AML-193 (cell line): ENCODE measurements around the gene FIBCD1.
A peak's percentile ranks its signal among the peaks of the same experiment; 100 is the strongest.

Experiments
- DNase-seq, 2 experiments: peaks; one replicate each; lab custom pipeline; 2025; lab: John Stamatoyannopoulos, UW

FIBCD1 gene, protein sequence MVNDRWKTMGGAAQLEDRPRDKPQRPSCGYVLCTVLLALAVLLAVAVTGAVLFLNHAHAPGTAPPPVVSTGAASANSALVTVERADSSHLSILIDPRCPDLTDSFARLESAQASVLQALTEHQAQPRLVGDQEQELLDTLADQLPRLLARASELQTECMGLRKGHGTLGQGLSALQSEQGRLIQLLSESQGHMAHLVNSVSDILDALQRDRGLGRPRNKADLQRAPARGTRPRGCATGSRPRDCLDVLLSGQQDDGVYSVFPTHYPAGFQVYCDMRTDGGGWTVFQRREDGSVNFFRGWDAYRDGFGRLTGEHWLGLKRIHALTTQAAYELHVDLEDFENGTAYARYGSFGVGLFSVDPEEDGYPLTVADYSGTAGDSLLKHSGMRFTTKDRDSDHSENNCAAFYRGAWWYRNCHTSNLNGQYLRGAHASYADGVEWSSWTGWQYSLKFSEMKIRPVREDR

DNA sequence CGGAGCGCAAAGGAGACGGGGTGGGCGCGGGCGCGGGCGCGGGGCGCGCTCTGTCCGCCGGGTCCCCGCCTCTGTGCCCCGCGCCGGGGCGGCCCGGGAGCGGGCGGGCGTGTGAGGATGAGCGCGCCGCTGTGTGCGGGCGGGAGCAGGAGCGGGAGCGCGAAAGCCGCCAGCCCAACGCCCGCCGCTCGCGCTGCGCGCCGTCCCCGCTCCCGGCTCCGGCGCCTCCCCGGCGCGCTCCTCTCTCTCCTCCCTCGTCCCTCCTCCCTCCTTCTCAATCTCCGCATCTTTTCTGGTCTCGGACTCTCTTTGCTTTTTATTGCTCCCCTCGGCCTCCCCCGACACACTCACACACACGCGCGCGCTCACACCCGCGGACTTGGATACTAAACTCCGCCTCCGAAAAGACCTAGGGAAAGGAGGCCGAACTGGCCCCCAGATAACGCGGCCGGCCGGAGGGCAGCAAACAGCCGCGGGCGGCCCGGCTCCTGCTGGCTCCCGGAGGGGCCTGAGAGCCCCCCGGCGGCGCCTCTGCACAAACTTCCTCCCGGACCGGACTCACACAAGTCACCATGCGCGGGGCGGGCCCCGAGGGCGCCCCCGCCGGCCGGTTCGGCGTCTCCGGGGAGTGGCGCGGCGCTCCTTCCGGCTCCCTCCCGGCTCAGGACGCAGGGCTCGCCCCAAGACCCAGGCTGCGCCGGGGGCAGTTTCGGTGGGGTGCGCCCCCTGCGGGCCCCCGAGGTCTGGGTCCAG, at the start of gene FIBCD1:
Gene FIBCD1, minus strand, starts transcription at position 596 of the 753 bp plus-strand sequence. CDS start 640 bp downstream, outside the sequence.
- no peak for DNase-seq

DNA sequence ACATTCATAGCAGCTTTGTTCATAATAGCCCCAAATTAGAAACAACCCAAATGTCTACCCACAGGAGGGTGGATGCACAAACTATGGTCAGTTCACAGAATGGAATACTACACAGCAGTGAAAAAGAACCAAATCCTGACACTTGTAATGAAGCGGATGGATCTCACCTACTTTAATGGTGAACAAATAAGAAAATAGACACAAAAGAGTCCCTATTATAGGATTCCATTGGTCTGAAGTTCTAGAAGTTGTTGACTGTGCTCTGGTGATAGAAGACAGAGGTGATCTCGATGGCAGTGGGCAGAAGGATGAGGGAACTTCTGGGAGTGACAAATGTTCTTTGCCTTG, 49.3 kb upstream of the FIBCD1 start:
- no peak for DNase-seq

DNA sequence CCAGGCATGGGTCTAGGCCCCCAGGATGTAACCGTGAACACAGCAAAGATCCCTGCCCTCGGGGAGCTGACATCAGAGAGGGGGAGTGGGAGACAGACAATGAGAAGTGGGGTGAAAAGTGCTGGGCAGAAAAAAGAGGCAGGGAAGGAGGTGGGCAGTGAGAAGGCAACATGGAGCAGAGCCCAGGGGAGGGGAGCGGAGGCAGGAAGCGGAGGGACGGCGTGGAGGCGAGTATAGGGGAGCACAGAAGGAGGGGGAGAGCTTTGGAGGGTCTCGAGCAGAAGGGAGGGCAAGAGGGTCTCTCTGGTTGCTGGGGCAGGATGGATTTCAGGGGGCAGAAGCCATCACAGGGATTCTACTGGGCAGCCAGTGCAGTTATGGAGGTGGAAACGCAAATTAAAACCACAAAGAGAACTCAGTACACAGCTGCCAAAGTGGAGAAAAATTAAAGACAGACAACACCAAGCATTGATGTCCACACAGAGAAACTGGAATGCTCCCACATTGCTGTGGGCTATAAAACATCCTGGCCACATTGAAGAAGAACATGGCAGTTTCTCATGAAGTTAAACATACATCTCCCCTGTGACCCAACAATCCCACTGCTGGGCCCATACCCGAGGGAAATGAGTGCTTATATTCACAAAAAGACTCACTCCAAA, 48.8 kb upstream of the FIBCD1 start:
- DNase-seq = no peak

DNA sequence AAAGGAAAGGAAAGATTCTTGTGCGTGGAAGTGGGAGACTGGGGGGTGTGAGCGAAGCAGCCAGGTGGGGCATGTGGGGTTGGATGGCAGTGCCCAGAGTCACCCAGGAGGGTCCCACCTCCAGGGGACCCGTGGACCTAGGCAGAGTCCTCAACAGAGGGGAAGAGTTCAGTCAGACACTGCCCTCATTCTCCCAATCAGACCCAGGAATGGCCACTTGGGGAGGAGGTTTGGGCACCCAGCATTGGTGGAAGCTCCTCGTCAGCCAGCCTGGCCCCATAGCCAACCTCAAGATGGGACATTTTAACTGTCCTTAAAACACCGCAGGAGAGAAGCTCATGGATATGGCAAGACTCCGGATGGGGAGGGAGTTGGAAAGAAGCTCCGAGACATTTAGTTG, 48.0 kb upstream of the FIBCD1 start:
- DNase-seq = no peak

DNA sequence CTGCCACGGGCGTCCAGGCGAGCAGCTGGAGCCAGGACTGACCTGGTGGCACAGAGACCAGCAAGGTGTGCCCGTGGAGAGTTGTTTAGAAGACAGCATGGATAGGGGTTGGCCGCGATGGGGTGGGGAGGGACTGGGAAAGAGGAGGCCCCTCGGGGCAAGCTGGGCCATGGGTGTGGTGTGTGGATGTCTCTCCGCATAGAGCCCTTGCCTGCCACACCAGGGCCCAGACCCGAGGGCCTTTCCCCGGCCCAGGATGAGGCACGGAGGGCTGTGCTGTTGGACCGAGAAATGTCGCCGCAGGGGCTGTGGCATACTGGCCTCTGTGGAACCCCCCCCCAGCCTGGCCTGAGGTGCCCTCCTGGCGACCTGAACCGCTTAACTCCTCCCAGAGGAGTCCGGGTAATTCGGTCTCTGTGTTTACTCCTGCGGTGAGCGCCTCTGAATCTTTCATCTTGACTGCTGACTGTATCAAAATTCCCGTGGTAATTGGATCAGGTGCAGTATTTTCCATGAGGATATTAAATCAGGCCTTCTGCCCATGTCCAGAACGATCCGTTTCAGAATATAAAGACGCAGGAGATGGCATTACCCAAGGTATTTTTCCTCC, 47.4 kb upstream of the FIBCD1 start:
- DNase-seq = no peak

DNA sequence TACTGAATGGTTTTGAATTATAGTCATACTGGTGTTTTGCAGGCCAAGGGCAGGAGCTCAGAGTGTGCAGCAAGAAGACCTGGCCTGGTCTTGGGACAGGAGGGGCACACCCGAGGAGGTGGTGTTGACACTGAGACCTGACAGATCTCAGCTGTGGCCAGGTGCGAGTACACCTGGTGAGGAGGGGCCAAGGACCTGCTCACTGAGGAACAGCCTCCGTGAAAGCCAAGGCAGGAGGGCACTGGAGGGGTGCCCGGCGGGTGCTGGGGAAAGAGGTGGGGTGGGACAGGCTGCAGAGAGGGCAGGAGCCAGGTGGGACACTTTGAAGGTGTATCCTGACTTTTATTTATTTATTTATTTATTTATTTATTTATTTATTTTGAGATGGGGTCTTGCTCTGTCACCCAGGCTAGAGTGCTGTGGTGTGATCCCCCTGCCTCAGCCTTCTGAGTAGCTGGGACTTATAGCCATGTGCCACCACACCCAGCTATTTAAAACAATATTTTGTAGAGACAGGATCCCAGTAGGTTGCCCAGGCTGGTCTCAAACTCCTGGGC, 46.6 kb upstream of the FIBCD1 start:
- no peak for DNase-seq

DNA sequence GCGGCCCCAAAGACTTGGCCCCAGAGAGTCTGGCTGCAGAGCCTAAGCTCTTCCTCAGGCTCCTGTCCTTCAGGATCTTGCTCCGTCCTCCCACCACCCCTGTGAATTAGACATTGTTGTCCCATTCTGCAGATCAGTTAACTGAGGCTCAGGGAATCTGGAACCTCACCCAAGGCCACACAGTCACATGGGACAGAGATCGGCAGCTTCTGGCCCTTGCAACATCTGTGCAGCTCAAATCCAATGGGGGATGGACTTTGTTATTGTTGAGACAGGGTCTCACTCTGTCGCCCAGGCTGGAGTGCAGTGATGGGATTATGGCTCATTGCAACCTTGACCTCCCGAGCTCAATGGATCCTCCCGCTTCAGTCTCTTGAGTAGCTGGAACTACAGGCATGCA, 46.0 kb upstream of the FIBCD1 start:
- no peak for DNase-seq

DNA sequence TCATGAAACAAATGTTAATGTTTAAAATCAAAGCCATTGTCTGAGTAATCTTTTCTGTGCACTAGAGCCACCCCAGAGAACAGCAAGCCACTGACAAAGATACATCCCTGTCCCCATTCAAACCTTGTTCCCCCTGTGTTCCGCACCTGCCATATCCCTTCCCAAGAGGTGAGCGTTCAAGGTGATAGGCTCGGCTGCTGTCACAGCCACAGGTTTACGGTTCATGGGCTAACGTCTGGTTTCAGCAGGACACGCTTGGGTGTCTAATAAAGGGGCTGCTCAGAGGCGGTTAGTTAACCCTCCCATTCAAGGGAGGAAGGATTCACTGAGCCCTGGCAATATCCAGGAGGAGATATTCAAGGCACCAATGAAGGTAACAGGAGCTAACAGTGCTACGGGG, 45.5 kb upstream of the FIBCD1 start:
- DNase-seq = no peak

DNA sequence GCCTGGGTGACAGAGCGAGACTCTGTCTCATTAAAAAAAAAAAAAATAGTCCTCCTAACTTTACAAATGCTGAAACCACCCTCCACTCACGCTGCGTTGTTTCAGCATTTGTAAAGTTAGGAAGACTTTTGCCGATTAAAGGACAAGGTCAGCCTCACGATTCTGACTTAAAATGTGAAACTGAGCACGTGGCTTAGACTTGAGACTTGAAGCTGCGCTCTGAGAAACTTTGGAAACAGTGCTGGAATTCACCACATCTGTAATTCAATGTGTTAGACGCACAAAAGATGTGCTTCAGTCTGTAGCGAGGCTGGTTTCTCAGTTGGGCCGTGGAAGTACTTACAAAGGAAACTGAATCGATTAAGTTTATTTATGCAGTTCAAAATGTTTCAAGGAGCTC, 44.9 kb upstream of the FIBCD1 start:
- no peak for DNase-seq

DNA sequence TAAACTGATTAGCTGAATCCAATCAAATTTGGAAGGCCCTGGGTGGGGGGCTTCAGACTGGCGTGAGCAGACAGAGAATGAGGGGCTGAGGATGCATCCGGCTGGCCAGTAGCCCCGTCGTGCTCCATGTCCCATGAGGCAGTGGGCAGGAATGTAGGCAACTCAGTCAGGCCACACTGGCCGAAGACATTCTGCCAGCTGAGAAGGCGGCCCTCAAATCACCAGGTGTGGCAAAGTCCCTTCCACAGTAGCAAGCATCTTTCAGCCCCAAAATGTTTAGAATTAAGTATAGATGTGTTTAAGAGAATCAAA, 44.3 kb upstream of the FIBCD1 start:
- no peak for DNase-seq

DNA sequence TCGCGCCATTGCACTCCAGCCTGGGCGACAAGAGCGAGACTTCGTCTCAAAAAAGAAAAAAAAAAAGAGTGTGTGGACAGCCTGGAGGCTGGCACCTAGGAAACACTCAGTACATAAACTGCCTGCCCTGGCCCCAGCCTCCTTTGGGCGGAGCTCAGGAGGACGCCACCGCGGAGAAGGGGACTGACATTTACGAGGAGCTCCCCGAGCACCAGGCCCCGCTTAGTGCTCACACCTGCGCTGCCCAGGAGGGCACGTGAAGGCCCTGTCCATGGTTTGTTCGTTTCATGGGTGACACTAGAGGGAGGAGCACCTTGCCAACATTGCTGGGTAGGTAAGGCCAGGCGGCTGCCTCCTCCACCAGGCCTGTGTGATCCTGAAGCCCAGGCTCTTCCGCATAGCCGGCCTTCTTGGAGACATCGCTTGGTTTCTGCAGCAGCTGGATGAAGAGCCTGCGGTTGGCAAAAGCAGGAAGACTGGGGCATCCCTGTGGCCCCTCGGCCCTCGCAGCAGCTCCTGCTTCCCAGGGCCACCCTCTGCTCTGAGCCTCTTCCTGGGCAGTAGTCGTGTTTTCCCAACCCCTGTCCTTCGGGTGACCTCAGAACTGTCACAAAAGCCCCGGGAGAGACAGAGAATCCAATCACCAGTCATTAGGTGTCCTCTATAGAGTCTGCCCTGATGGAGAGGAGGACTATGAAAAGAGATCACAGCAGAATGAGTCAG, 43.8 kb upstream of the FIBCD1 start:
- no peak for DNase-seq

DNA sequence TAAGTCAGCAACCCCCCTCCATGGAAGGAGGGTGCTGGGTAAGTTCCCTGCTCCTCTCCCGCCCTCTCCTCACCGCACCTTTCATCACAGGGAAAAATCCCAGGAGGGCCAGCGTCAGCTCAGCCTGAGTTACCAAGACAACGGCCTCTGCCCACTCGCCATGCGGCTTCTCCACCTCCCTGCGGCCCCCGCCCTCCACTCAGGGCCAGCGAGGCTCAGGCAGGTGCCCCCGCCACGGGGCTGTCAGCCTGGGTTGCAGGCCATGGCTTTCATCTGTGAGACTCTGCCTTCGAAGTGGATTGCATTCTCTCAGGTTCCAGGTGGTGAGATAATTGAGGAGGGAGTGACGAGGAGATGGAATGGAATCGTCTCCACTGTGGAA, 42.7 kb upstream of the FIBCD1 start:
- DNase-seq = no peak

DNA sequence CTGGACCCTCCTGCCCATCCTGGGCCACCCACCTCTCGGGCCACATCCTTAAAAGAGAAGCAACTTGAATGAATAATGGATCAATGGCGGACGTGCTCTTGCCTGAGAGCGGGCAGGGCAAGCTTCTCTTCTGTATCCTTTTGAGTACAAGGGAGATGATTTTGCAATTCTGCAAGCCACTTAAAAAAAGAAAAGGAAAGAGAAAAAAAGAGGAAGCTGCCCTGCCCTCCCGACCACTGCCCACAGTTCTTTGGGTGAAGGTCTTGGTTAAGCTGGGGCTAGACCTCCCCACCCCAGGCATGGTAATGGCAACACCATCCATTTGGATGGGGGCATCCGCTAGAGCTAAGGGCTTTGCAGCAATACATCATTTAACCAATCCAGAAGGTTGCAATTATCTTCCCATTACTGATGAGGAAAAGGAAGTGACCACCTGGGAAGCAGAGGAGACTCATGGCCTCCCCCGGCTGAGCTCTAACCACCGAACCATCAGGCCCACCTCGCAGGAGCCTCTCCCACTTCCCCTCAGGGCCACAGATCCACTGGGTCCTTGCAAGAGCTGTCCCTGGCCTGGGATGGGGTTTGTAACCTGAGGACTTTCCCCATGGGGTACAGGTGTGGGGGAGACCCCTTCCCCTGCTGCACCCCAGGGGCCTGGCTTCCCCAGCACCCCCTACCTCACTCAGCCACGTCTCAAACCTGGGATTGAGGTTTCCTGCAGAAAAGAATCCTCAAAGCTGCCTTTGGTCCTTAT, 42.1 kb upstream of the FIBCD1 start:
- DNase-seq = peak; percentile 61 to 69

DNA sequence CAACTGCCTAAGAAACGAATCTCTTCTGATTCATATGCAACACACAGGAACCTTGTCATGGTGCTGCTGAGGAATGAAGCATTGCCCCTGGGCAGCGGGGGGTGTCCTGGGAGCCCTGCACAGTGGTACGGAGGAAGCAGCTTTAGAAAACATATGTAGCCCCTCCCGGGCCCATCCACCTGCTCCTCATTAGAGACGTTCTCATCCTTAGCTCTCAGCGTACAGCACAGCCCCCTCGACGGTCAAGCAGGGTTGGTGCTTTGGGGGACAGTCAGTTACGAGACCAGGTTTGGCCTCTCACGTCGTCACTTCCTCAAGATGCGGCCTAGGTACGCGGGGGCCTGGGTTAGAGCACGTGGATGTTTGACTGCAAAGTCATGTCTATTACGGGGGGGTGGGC, 41.5 kb upstream of the FIBCD1 start:
- DNase-seq = no peak

DNA sequence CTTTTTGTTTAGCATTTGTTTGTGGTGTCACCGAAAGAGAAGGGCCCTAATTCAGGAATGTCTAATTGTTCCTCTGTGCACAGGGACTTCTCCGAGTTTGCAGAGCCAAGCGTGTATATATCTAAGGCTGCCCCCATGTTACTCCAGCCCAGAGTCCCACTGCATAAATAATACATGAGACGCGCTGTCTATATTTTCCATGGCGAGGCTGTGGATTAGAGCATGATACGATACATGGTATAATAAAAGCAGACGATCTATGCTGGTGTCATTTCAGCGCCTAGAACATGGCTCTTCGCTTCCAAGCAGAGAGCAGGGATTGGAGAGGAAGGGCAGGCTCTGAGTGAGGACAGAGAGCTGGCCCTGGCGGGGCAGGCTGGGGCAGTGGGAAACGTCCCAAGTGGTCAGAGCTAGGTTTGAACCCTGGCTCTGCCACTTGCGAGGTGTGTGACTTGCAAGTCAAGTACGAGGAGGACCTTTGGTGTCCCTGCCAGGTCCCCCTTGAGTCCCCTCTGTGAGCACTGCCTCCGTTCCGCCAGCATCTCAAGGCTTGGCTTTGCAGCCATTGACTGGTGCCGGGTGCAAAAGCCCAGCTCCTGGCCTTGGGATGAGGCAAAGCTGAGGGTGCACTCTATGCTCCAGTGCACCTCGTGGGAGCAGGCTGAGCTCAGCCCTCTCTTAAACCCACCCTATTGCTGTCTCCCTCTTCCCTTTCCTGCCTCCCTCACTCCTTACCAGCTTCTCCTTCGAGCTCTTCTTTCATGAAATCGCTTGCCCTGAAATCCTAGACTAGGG, 40.7 kb upstream of the FIBCD1 start:
- DNase-seq = no peak

DNA sequence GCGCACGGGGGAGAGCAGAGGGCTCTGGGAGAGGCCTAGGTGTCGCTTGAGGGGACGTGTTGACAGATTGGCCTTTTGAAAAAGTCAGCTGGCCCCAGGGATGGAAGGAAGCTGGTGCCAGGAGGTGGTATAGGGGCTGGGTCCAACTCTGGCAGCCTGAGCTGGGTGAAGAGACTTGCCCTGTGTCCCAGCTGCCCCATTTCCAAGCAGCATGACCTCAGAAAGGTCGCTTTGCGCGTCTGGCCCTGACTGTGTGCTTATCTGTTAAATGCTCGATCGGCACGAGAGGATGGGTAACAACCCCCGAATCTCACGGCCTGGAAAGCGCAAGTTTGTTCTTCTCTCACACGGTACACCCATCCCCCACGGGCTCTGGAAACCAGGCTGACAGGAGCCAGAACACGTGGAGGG, 38.8 kb upstream of the FIBCD1 start:
- no peak for DNase-seq

DNA sequence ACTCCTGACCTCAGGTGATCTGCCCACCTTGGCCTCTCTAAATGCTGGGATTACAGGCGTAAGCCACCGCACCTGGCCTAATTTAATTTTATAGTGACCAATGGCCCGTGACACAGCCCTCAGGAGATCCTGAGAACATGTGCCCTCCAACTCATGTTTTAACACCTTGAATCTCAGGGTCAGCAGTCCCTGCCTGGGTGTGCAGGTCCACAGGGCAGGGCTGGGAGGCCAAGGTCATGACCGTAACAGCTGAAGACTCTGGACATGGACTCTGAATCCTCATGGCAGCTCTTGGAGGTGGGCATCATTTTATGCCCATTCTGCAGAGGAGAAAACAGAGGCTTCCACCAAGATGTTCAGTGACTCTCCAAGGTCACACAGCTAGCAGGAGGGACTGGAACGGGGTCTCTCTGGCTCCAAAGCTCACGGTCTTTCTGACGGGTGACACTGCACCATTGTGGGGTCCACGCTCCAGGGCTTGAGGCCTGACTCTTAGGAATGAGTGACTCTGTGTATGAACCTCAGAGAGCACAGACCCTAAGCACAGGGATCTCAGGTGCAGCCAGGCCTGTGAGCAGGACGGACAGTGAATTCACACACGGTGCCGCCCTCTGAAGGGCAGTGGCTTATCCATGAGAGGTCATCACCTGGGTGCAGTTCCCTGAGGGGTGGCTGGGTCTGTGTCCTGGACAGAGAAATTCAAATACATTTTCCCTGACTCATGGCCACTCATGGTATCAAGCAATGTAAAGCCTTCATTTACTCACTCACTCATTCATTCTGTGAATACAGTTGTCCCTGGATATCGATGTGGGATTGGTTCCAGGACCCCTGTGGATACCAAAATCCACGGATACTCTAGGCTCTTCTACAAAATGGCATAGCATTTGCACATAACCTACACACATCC, 37.1 kb upstream of the FIBCD1 start:
- DNase-seq = no peak

DNA sequence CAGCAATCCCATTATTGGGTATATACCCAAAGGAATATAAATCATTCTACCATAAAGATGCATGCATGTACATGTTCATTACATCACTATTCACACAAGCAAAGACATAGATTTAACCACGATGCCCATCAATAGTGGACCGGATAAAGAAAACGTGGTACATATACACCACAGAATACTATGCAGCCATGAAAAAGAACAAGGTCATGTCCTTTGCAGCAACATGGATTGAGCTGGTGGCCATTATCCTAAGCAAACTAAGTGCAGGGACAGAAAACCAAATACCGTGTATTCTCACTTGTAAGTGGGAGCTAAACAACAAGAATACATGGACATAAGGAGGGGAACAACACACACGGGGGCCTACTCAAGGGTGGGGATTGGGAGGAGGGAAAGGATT, 36.1 kb upstream of the FIBCD1 start:
- no peak for DNase-seq

DNA sequence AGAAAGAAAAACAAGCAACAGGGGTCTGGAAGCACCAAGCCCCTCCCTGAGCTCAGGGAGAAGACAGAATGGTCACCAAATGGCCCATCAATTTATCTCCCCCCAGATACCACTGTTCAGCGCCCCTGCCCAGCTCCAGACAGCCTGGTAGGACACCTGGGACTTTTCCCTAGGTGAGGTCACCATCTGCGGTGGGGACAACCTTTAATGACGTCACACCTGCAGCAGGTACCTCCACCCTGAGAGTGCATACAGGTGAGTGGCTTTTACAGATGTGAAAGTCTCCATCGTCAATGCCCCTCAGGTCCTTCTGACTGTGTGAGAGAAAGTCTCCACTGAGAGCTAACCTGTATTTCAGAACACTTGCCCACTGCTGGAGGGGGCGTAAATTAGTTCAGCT, 35.6 kb upstream of the FIBCD1 start:
- DNase-seq = no peak
